Stomach (tissue), 9 donors: ENCODE results near the gene HMGA1. TPM values are rescaled to one million over a fixed set of nuclear protein-coding genes. Genes with fewer than 3 reads are reported as not detected.

Source experiments
- DNase-seq, 2 donors: peaks; one replicate each; pipeline versions ENCODE4 v3.0.0 to v3.0.0-alpha.2; 2013 to 2019
- H3K27ac ChIP-seq, 5 donors: fragments of 200-600 bp in 4 of 5; sonication (generic) in 4 of 5; one replicate each; pipeline ENCODE4 v1.5.1; 2013 to 2019; ENCODE audit warnings: mild to moderate bottlenecking in 1 of 5, moderate library complexity in 1 of 5
- H3K27me3 ChIP-seq, 3 donors: fragments of 200-600 bp; sonication (generic); one replicate each; pipeline ENCODE4 v1.5.1; 2017 to 2019; ENCODE audit warnings: mixed run types in 1 of 3
- H3K36me3 ChIP-seq, 4 donors: fragments of 200-600 bp; sonication (generic); 1 replicate in 3 of 4; 2 replicates in 1 of 4; pipeline ENCODE4 v1.5.1; 2016 to 2019
- H3K4me1 ChIP-seq, 4 donors: fragments of 200-600 bp; sonication (generic); one replicate each; pipeline ENCODE4 v1.5.1; 2016 to 2019
- H3K4me3 ChIP-seq, 4 donors: fragments of 200-600 bp; sonication (generic) in 3 of 4; one replicate each; pipeline ENCODE4 v1.5.1; 2016 to 2019; ENCODE audit warnings: mild to moderate bottlenecking in 1 of 4
- H3K9me3 ChIP-seq, 4 donors: fragments of 200-600 bp; sonication (generic); one replicate each; pipeline ENCODE4 v1.5.1; 2016 to 2019
- CTCF ChIP-seq, 7 experiments: fragments of 450-650 bp in 4 of 7; fragments of 200-600 bp in 3 of 7; sonication (generic) in 3 of 7; IDR thresholded peaks; one replicate each; pipeline ENCODE4 v1.5.1; 2016 to 2019; ENCODE audit warnings: antibody characterized with exemption in 7 of 7, control low read depth in 2 of 7, mild to moderate bottlenecking in 1 of 7
- EP300 ChIP-seq: sonication (generic); formaldehyde crosslinking; IDR thresholded peaks from one replicate; pipeline ENCODE4 v1.6.1; 2017; ENCODE audit warnings: antibody characterized with exemption
- POLR2A ChIP-seq, 4 donors: fragments of 450-650 bp; IDR thresholded peaks; one replicate each; pipeline ENCODE4 v1.6.1; 2016; ENCODE audit warnings: antibody characterized with exemption in 4 of 4, control low read depth in 2 of 4, mild to moderate bottlenecking in 1 of 4, moderate library complexity in 1 of 4
- POLR2AphosphoS5 ChIP-seq, 3 donors: sonication (generic); formaldehyde crosslinking; IDR thresholded peaks; one replicate each; pipeline ENCODE4 v1.6.1; 2016; ENCODE audit warnings: antibody characterized with exemption in 3 of 3
- WGBS, 5 donors: extraction: QIAGEN DNeasy Blood & Tissue Kit in 3 of 5; methylation state at CpG; one replicate each; pipeline versions ENCODE4 v1.1.5 to v1.1.7; 2013 to 2018; 5-methylcytosine and 5-hydroxymethylcytosine counted together
- intact Hi-C: fragments of 100-400 bp; cut with DNase I; formaldehyde crosslinking; loops from one replicate; pipeline ENCODE4 v1.15.1; 2023; ENCODE audit warnings: low total_unique reads
- polyA plus RNA-seq, 3 donors: library from polyadenylated mRNA; stranded (reverse); fragments of 200-250 nt; gene quantifications; one replicate each; pipeline ENCODE4 v1.2.3, GENCODE V29; 2013
- total RNA-seq, 5 donors: library from RNA; depleted of rRNA; stranded (reverse); fragments of >200 nt; gene quantifications; one replicate each; pipeline versions ENCODE4 v1.1.0 to v1.2.3, GENCODE V29; 2014 to 2016
- donor health status: healthy with polysubstance abuse.
- donor health status: Bipolar disorder and iron deficiency.
- donor health status: healthy.

The HMGA1 gene
- total and polyA plus RNA-seq, 8 donors: 9.3 to 114 (median 67.4) TPM

GRCh38 chr6:34207695-34208443, 28.8 kb upstream of the HMGA1 start:
- no peak for DNase-seq
- no peak for TF ChIP-seq EP300
- no peak for TF ChIP-seq POLR2AphosphoS5 (IDR thresholded peaks at IDR 0.05)
- TF ChIP-seq POLR2A (IDR thresholded peaks at IDR 0.05): no peak
- no peak for TF ChIP-seq CTCF (IDR thresholded peaks at IDR 0.05)
- H3K27me3 ChIP-seq: peaks cover 0 to 1% (median 0%) of the 10 kb centered on the region in 3 donors
- H3K27ac ChIP-seq: no peak overlapping the region
- no peaks in the 10 kb centered on the region for H3K9me3 ChIP-seq
- H3K4me1 ChIP-seq: no peaks in the 10 kb centered on the region
- no peak overlapping the region for H3K4me3 ChIP-seq
- no peaks in the 10 kb centered on the region for H3K36me3 ChIP-seq
- 74 to 87% (median 83%) methylated on average over 4 of the region's 4 CpGs for WGBS, 5 donors
- intact Hi-C loops: no loop called here

- intact Hi-C loops: no loop called here
- H3K27ac ChIP-seq: no peak overlapping the region
- H3K36me3 ChIP-seq: no peaks in the 10 kb centered on the region
- H3K27me3 ChIP-seq: no peaks in the 10 kb centered on the region
- DNase-seq: no peak
- no peaks in the 10 kb centered on the region for H3K9me3 ChIP-seq
- H3K4me1 ChIP-seq: no peaks in the 10 kb centered on the region
- 76 to 85% (median 79%) methylated on average over 4 of the region's 4 CpGs for WGBS, 5 donors
- H3K4me3 ChIP-seq: no peak overlapping the region
- TF ChIP-seq POLR2AphosphoS5 (IDR thresholded peaks at IDR 0.05) (no peak), EP300 (no peak), CTCF (IDR thresholded peaks at IDR 0.05) (no peak), POLR2A (IDR thresholded peaks at IDR 0.05) (no peak)
These were observed 22.9 kb upstream of the HMGA1 start for GRCh38 chr6:34213772-34214171.

DNA sequence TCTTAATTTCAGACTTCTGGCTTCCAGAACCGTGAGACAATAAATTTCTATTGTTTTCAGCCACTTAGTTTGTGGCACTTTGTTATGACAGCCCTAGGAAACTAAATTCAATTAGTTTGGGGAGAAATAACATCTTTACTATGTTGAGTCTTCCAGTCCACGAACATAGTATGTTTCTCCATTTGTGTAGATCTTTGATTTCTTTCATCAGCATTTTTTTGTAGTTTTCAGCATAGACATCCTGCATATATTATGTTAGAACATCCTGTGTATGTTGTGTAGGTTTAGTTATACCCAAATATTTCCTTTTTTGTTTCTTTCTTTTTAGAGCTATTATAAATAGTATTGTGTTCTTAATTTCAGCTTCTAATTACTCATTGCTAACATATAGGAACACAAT, 18.0 kb upstream of the HMGA1 start:
- TF ChIP-seq POLR2AphosphoS5 (IDR thresholded peaks at IDR 0.05) (no peak), POLR2A (IDR thresholded peaks at IDR 0.05) (no peak), CTCF (IDR thresholded peaks at IDR 0.05) (no peak), EP300 (no peak)
- 60 to 75% (median 70%) methylated on average over 2 of the region's 2 CpGs for WGBS, 5 donors
- H3K27ac ChIP-seq: no peak overlapping the region
- no peak overlapping the region for H3K4me3 ChIP-seq
- H3K27me3 ChIP-seq: no peaks in the 10 kb centered on the region
- intact Hi-C loops: no loop called here
- no peak for DNase-seq
- H3K9me3 ChIP-seq: no peaks in the 10 kb centered on the region
- peaks cover 5 to 9% (median 7%) of the 10 kb centered on the region in 4 donors for H3K4me1 ChIP-seq
- H3K36me3 ChIP-seq: no peaks in the 10 kb centered on the region

DNA sequence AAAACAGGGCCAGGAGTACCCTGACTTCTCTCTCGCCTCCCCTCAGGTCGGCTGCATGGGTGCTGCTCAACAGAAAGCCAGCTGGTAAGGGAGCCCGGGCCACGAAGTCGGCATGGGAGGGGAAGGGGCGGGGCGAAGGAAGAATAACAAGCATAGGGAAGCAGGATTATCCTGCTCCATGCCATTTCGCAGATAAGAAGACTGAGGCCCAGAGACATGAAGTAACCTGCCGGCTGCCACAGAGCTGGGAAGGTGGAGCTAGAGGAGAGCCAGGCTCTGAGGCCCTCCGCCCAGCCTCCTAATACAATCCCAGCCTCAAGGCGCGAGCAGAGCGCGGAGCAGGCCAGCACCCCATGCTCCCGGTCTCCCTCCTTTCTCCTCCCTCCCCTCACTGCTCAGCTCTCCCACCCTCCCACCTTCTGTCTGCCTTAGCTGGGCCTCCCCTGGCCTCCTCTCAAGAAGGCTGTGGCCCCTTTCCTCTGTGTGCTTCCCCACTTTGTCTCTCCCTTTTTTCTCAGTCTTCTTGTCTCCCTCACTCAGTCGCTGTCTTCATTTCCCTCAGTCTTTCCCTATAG, 13.2 kb upstream of the HMGA1 start:
- H3K36me3 ChIP-seq: no peaks in the 10 kb centered on the region
- H3K27ac ChIP-seq: peak overlapping the region; percentile 45 to 97 (median 93)
- no peaks in the 10 kb centered on the region for H3K27me3 ChIP-seq
- no peaks in the 10 kb centered on the region for H3K9me3 ChIP-seq
- DNase-seq: no peak
- peak overlapping the region; percentile 32 to 70 (median 50) for H3K4me3 ChIP-seq
- H3K4me1 ChIP-seq: peaks cover 12 to 32% (median 15%) of the 10 kb centered on the region in 4 donors
- 19 to 28% (median 21%) methylated on average over 13 to 16 of the region's 16 CpGs for WGBS, 5 donors
- TF ChIP-seq EP300 (no peak), CTCF (IDR thresholded peaks at IDR 0.05) (no peak), POLR2AphosphoS5 (IDR thresholded peaks at IDR 0.05) (no peak), POLR2A (IDR thresholded peaks at IDR 0.05) (no peak)
- intact Hi-C loops: no loop called here
